Measurements from ENCODE around the gene RSPH6A. TPM values are rescaled to one million over a fixed set of nuclear protein-coding genes. Genes with fewer than 3 reads are reported as not detected.

The RSPH6A gene
- total and polyA plus RNA-seq, 2 of the 13 experiments (the other 11 are each of a cell fraction or from before 2014, with no cell fraction given) = 0.07 TPM; not detected in 1

DNA sequence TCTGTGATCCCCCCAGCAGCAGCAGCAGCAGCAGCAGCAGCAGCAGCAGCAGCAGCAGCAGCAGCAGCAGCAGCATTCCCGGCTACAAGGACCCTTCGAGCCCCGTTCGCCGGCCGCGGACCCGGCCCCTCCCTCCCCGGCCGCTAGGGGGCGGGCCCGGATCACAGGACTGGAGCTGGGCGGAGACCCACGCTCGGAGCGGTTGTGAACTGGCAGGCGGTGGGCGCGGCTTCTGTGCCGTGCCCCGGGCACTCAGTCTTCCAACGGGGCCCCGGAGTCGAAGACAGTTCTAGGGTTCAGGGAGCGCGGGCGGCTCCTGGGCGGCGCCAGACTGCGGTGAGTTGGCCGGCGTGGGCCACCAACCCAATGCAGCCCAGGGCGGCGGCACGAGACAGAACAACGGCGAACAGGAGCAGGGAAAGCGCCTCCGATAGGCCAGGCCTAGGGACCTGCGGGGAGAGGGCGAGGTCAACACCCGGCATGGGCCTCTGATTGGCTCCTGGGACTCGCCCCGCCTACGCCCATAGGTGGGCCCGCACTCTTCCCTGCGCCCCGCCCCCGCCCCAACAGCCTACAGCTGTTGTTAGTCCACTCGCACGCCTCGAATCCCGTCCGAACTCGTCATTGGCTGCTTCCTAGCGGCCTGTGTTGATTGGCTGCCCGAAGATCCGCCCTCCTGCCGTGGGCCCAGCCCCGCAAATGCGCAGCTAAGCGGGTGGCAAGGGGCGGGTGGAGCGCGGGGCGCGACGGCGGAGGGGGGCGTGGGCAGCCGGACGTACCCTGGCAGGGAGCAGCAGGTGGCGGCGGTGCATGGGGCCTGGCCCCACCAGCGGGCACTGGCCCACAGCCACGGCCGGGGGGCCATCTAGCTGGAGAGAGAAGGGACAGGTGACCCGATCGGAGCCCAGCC lies 44.7 kb downstream of the RSPH6A start:
- in situ Hi-C loops (cut with HindIII; ENCODE audit: extremely low pct_ligation_motif_present, low pct_unique_long_range_greater_than_20kb) (no loop called here), intact Hi-C loops (cut with micrococcal nuclease; ENCODE audit: unreplicated experiment) (loop anchor here (1.0 kb wide), 1 partner anchor 29 kb away; no protein-coding TSS in a partner anchor)
- Histone ChIP-seq H3K36me3 (replicated peaks in 1 of 2; ENCODE audit: control insufficient read depth in 1 of 2, insufficient read depth in 2 of 2, low read length in 2 of 2) (no peaks in the 10 kb centered on the region), H3K4me2 (ENCODE audit: low read depth, low read length) (peak overlapping the region; percentile 99), H3K9ac (ENCODE audit: insufficient read depth, low read depth, low read length) (peak overlapping the region; percentile 74), H3K9me3 (ENCODE audit: low read length) (no peaks in the 10 kb centered on the region), H3K4me3 (replicated peaks in 1 of 3; ENCODE audit: insufficient read depth in 1 of 3, low read depth in 2 of 3, low read length in 3 of 3) (peak overlapping the region; percentile 69 to 83 (median 70)), H2AFZ (ENCODE audit: low read length) (no peak overlapping the region), H3K4me1 (ENCODE audit: insufficient read depth, low read length) (peaks cover 27% of the 10 kb centered on the region), H3K79me2 (ENCODE audit: insufficient read depth, low read length) (peaks cover 3% of the 10 kb centered on the region), H3K27ac (ENCODE audit: extremely low read length, insufficient read depth, low read length) (peak overlapping the region; percentile 85), H4K20me1 (ENCODE audit: insufficient read depth, low read length) (no peaks in the 10 kb centered on the region), H3K27me3 (ENCODE audit: control insufficient read depth in 1 of 2, insufficient read depth in 2 of 2, low read length in 2 of 2) (no peaks in the 10 kb centered on the region)
- 2% methylated on average over 14 of the region's 79 CpGs for WGBS (ENCODE audit: low lambda C conversion rate)
- ChIA-PET POLR2A (interaction anchor here (0.6 to 4.7 kb wide), 21 partner anchors 10 to 225 kb away, joined by 3 to 94 read pairs (median 10); partner anchors contain the start of genes CCDC61, DMPK, DMWD and FBXO46), CTCF (ENCODE audit: low intra/inter-chr PET ratio, low total read pairs) (interaction anchor here (1.2 to 2.4 kb wide), 2 partner anchors 8 to 29 kb away, joined by 3 to 17 read pairs; no protein-coding TSS in a partner anchor)
- BruUV-seq (replicated peaks) = TSS peak; percentile 71
- FAIRE-seq (peak; percentile 85), ATAC-seq (peak; percentile 77), DNase-seq (ENCODE audit: low spot score) (peak; percentile 96)
- TF ChIP-seq SRSF9 (IDR thresholded peaks at IDR 0.05; ENCODE audit: borderline replicate concordance, insufficient read depth, low read depth, low read length, poor library complexity, severe bottlenecking) (no peak), PBX3 (CRISPR knock-in tag; IDR thresholded peaks at IDR 0.05; ENCODE audit: borderline replicate concordance) (0 out of 2 replicates have a peak, but pooled peaks have one; percentile 21), NRL (CRISPR knock-in tag; IDR thresholded peaks at IDR 0.05; ENCODE audit: borderline replicate concordance) (peak; percentile 75; the same call in 1 of the 2 replicates), PCBP1 (IDR thresholded peaks at IDR 0.05; ENCODE audit: borderline replicate concordance, low read depth, low read length) (0 out of 2 replicates have a peak, but pooled peaks have one; percentile 19), ZMAT5 (CRISPR knock-in tag; IDR thresholded peaks at IDR 0.05; ENCODE audit: borderline replicate concordance, low read depth) (no peak), MTA1 (CRISPR knock-in tag; IDR thresholded peaks at IDR 0.05; ENCODE audit: borderline replicate concordance) (no peak), ZIK1 (CRISPR knock-in tag; IDR thresholded peaks at IDR 0.05; ENCODE audit: borderline replicate concordance, low read depth) (peak; percentile 58; the same call in 1 of the 2 replicates), PAX8 (CRISPR knock-in tag; IDR thresholded peaks at IDR 0.05; ENCODE audit: borderline replicate concordance) (0 out of 2 replicates have a peak, but pooled peaks have one; percentile 77), AKNA (CRISPR knock-in tag; IDR thresholded peaks at IDR 0.05; ENCODE audit: borderline replicate concordance) (no peak; the same call in 1 of the 2 replicates), ZNF670 (CRISPR knock-in tag; IDR thresholded peaks at IDR 0.05; ENCODE audit: borderline replicate concordance) (peak; percentile 67; the same call in 1 of the 2 replicates)

Data from HepG2 (cell line).